Endothelial cell of umbilical vein (primary cell): ENCODE measurements around the gene LTN1. TPM values are rescaled to one million over a fixed set of nuclear protein-coding genes. Genes with fewer than 3 reads are reported as not detected.

Experiments used
- BruUV-seq: library from RNA; stranded (reverse); fragments of 400-500 nt; replicated peaks from 2 replicates; lab custom pipeline; 2021; lab: Mats Ljungman, UMichigan
- CTCF ChIA-PET: fragments of 300-600, 350-600 bp; sonication (Branson Sonifier 250); formaldehyde crosslinking; loops from one replicate; lab custom pipeline; 2021; ENCODE audit warnings: antibody characterized with exemption, inconsistent platforms; lab: Charles Lee
- POLR2A ChIA-PET: fragments of 300-600, 350-600 bp; sonication (Branson Sonifier 250); formaldehyde crosslinking; loops from one replicate; lab custom pipeline; 2021; ENCODE audit warnings: antibody characterized with exemption, inconsistent platforms; lab: Charles Lee
- DNase-seq: peaks from one replicate; pipeline ENCODE4 v3.0.0-alpha.2; 2011; ENCODE audit warnings: low read depth, low spot score
- FAIRE-seq: peaks from 2 replicates; lab custom pipeline; 2011; peaks lifted over from hg19 to GRCh38; lab: Jason Lieb, UNC
- H2AFZ ChIP-seq: 2 replicates; pipeline ENCODE4 v1.6.0; 2012; ENCODE audit warnings: low read depth, low read length, control low read depth, inconsistent platforms
- H3K27ac ChIP-seq: 2 replicates; pipeline ENCODE4 v1.5.1; 2011; ENCODE audit warnings: low read depth, mild to moderate bottlenecking, control low read depth, low read length, moderate library complexity; ENCODE audit not compliant: insufficient read depth
- H3K27me3 ChIP-seq, 2 experiments: 2 replicates each; pipeline versions ENCODE4 v1.6.0 to v1.6.1; 2011; ENCODE audit warnings: low read length in 2 of 2, mixed read lengths in 1 of 2; ENCODE audit not compliant: control insufficient read depth in 2 of 2, insufficient read depth in 2 of 2
- H3K36me3 ChIP-seq, 2 experiments: 2 replicates in 1 of 2; 3 replicates in 1 of 2; pipeline ENCODE4 v1.5.1; 2011; ENCODE audit warnings: low read length in 2 of 2, mild to moderate bottlenecking in 1 of 2, moderate library complexity in 1 of 2; ENCODE audit not compliant: control insufficient read depth in 2 of 2, insufficient read depth in 2 of 2; ENCODE audit errors: extremely low read depth in 1 of 2
- H3K4me1 ChIP-seq: 3 replicates; pipeline ENCODE4 v1.5.1; 2011; ENCODE audit warnings: mild to moderate bottlenecking, low read length; ENCODE audit not compliant: control insufficient read depth, insufficient read depth; ENCODE audit errors: extremely low read depth
- H3K4me2 ChIP-seq: 2 replicates; pipeline ENCODE4 v1.6.1; 2011; ENCODE audit warnings: low read length, control low read depth, mixed read lengths; ENCODE audit not compliant: insufficient read depth
- H3K4me3 ChIP-seq, 3 experiments: fragments of 200-600 bp in 1 of 3; sonication (generic), shearing (Covaris generic) in 1 of 3; replicated peaks in 1 of 3; 2 replicates each; pipeline ENCODE4 v1.5.1; 2011 to 2016; ENCODE audit warnings: control low read depth in 3 of 3, low read length in 3 of 3, mild to moderate bottlenecking in 2 of 3, inconsistent platforms in 1 of 3, low read depth in 1 of 3, moderate library complexity in 1 of 3; ENCODE audit not compliant: insufficient read depth in 1 of 3
- H3K79me2 ChIP-seq: 2 replicates; pipeline ENCODE4 v1.6.0; 2012; ENCODE audit warnings: low read length, inconsistent platforms; ENCODE audit not compliant: control insufficient read depth, insufficient read depth
- H3K9ac ChIP-seq: replicated peaks from 2 replicates; pipeline ENCODE3; 2011; ENCODE audit warnings: low read length, control low read depth; ENCODE audit not compliant: insufficient read depth; ENCODE audit errors: extremely low read depth
- H3K9me1 ChIP-seq: replicated peaks from 3 replicates; pipeline ENCODE4 v1.6.0; 2011; ENCODE audit warnings: mild to moderate bottlenecking, low read length; ENCODE audit not compliant: control insufficient read depth, insufficient read depth; ENCODE audit errors: extremely low read depth
- H3K9me3 ChIP-seq: replicated peaks from 2 replicates; pipeline ENCODE4 v1.5.1; 2012; ENCODE audit warnings: low read length, inconsistent platforms; ENCODE audit not compliant: control insufficient read depth, insufficient read depth
- H4K20me1 ChIP-seq: replicated peaks from 2 replicates; pipeline ENCODE3; 2011; ENCODE audit warnings: mild to moderate bottlenecking, low read length; ENCODE audit not compliant: control insufficient read depth, insufficient read depth; ENCODE audit errors: extremely low read depth
- GATA2 ChIP-seq: IDR thresholded peaks from 2 replicates; pipeline ENCODE4 v1.7.0; 2011; ENCODE audit warnings: low read depth, mild to moderate bottlenecking, moderate library complexity, mixed read lengths, low read length; ENCODE audit not compliant: insufficient read length, insufficient read depth
- JUN ChIP-seq: IDR thresholded peaks from 2 replicates; pipeline ENCODE4 v1.6.1; 2011; ENCODE audit warnings: borderline replicate concordance, low read depth; ENCODE audit not compliant: insufficient read length, insufficient read depth
- MYC ChIP-seq: IDR thresholded peaks from one replicate; pipeline ENCODE4 v1.6.1; 2011; ENCODE audit warnings: mild to moderate bottlenecking, low read depth, low read length
- POLR2A ChIP-seq: IDR thresholded peaks from 2 replicates; pipeline ENCODE4 v1.6.1; 2012; ENCODE audit warnings: low read depth, mild to moderate bottlenecking, control low read depth, low read length
- dilution Hi-C: fragments of 300-500 bp; cut with MboI; formaldehyde crosslinking; loops from one replicate; pipeline ENCODE4 v1.15.0; 2019; ENCODE audit warnings: low sequenced_read_pairs; ENCODE audit not compliant: extremely low pct_ligation_motif_present
- intact Hi-C: fragments of 100-400 bp; cut with micrococcal nuclease; formaldehyde crosslinking; loops from one replicate; pipeline ENCODE4 v1.10.0; 2022
- polyA plus RNA-seq, 4 experiments: library from polyadenylated mRNA; depleted of rRNA in 3 of 4; stranded (reverse) in 3 of 4; unstranded in 1 of 4; fragments of >200 nt; gene quantifications; 2 replicates each; pipeline versions ENCODE4 v1.2.1 to v1.2.3, GENCODE V29; 2011 to 2012; ENCODE audit warnings: missing spikeins in 1 of 4
- total RNA-seq: library from RNA; stranded (reverse); gene quantifications from 2 replicates; pipeline ENCODE4 v1.2.3, GENCODE V29; 2021

The LTN1 gene
- total and polyA plus RNA-seq, 2 donors (not counting 3 experiments of a cell fraction or from before 2014, with no cell fraction given), result 3.8 to 23.0 TPM

DNA sequence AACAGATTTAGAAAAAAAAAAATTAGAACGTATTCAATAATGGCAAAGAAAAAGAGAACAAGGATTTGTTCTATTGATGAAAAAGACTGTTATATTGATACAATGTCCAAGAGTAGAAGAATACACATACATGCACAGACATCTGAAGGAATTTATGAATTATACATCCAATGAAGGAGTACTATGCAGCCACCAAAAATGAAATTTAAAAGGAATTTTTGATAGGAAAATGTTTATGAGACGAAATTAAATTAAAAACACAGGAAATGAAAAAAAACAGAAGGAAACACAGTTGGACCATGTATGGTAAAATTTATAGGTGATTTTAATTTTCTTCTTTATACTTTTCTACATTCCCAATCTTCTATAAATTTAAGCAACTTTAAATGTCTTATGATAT lies 110.3 kb downstream of the LTN1 start:
- no TSS peak for BruUV-seq
- H3K36me3 ChIP-seq, result no peaks in the 10 kb centered on the region
- ChIA-PET POLR2A (no interaction called here), CTCF (no interaction called here)
- H3K4me2 ChIP-seq, result no peak overlapping the region
- H2AFZ ChIP-seq, result no peak overlapping the region
- dilution Hi-C loops, result no loop called here
- H3K9ac ChIP-seq, result no peak overlapping the region
- H3K79me2 ChIP-seq, result no peaks in the 10 kb centered on the region
- intact Hi-C loops, result no loop called here
- H3K4me3 ChIP-seq, result no peak overlapping the region
- H3K9me1 ChIP-seq, result no peaks in the 10 kb centered on the region
- no peak for FAIRE-seq
- no peaks in the 10 kb centered on the region for H3K9me3 ChIP-seq
- no peaks in the 10 kb centered on the region for H3K27me3 ChIP-seq
- H3K4me1 ChIP-seq, result peaks cover 6% of the 10 kb centered on the region
- H3K27ac ChIP-seq, result no peak overlapping the region
- DNase-seq, result no peak
- no peaks in the 10 kb centered on the region for H4K20me1 ChIP-seq
- TF ChIP-seq POLR2A (no peak), GATA2 (no peak), MYC (no peak), JUN (no peak)

Other genes with a start within 250 kb of the LTN1 start
- 15.8 and 16.4 TPM in 2 replicates for gene RWDD2B, start 26.5 kb upstream of the LTN1 start, total RNA-seq
- 8.7 and 10.5 TPM in 2 replicates for gene RWDD2B, start 26.5 kb upstream of the LTN1 start, polyA plus RNA-seq
- gene USP16, start 31.8 kb upstream of the LTN1 start, total RNA-seq, result 29.3 and 31.3 TPM in 2 replicates
- gene USP16, start 31.8 kb upstream of the LTN1 start, polyA plus RNA-seq, result 4.0 and 5.9 TPM in 2 replicates
- 212 and 213 TPM in 2 replicates for gene CCT8, start 80.8 kb upstream of the LTN1 start, total RNA-seq
- 65.1 and 102 TPM in 2 replicates for gene CCT8, start 80.8 kb upstream of the LTN1 start, polyA plus RNA-seq
- gene MAP3K7CL, start 137.8 kb upstream of the LTN1 start, total RNA-seq, result 8.1 and 10.9 TPM in 2 replicates
- 4.5 and 6.1 TPM in 2 replicates for gene MAP3K7CL, start 137.8 kb upstream of the LTN1 start, polyA plus RNA-seq